ENCODE data around the gene ZBTB37. TPM values are rescaled to one million over a fixed set of nuclear protein-coding genes. Genes with fewer than 3 reads are reported as not detected.
"Not testable (repeated sequence)": the region's sequence is repeated elsewhere in the genome, so short reads cannot be mapped to it uniquely, and the experiment has no call there.

Gene ZBTB37
- total and polyA plus RNA-seq, 9 donors = 2.3 to 20.0 (median 14.7) TPM

- H3K9me3 ChIP-seq = no peaks in the 10 kb centered on the region
- no peak overlapping the region for H3K27ac ChIP-seq
- DNase-seq = no peak
- WGBS, 3 donors = 33 to 49% (median 35%) methylated on average over 5 of the region's 5 CpGs
- H3K4me3 ChIP-seq = no peak overlapping the region
- no peak for TF ChIP-seq CTCF (IDR thresholded peaks at IDR 0.05)
- TF ChIP-seq POLR2A (IDR thresholded peaks at IDR 0.05) = no peak
- no peak for TF ChIP-seq EP300 (IDR thresholded peaks at IDR 0.05)
- no peaks in the 10 kb centered on the region for H3K36me3 ChIP-seq
- H3K27me3 ChIP-seq = no peaks in the 10 kb centered on the region
- intact Hi-C loops (cut with DNase I) = no loop called here
- no peaks in the 10 kb centered on the region for H3K4me1 ChIP-seq (ENCODE audit: insufficient read depth)
Observed at GRCh38 chr1:173853074-173853473, 15.1 kb upstream of the ZBTB37 start.

- WGBS, 3 donors = 88 to 93% (median 90%) methylated on average over 1 of the region's 1 CpG
- no peak for DNase-seq
- H3K27ac ChIP-seq = no peak overlapping the region
- no peak overlapping the region for H3K4me3 ChIP-seq
- H3K4me1 ChIP-seq (ENCODE audit: insufficient read depth) = no peaks in the 10 kb centered on the region
- no peaks in the 10 kb centered on the region for H3K36me3 ChIP-seq
- H3K27me3 ChIP-seq = no peaks in the 10 kb centered on the region
- no peaks in the 10 kb centered on the region for H3K9me3 ChIP-seq
- intact Hi-C loops (cut with DNase I) = no loop called here
- TF ChIP-seq EP300 (IDR thresholded peaks at IDR 0.05) (no peak), POLR2A (IDR thresholded peaks at IDR 0.05) (no peak), CTCF (IDR thresholded peaks at IDR 0.05) (no peak)
Observed at GRCh38 chr1:173856014-173856413, 12.2 kb upstream of the ZBTB37 start.

GRCh38 chr1:173856903-173857302, 11.3 kb upstream of the ZBTB37 start:
- WGBS, 3 donors = 92 to 96% (median 95%) methylated on average over 2 of the region's 2 CpGs
- H3K36me3 ChIP-seq = no peaks in the 10 kb centered on the region

GRCh38 chr1:173857363-173857917, 10.7 kb upstream of the ZBTB37 start:
- H3K9me3 ChIP-seq = no peaks in the 10 kb centered on the region
- no peaks in the 10 kb centered on the region for H3K36me3 ChIP-seq
- H3K4me1 ChIP-seq (ENCODE audit: insufficient read depth) = no peaks in the 10 kb centered on the region
- no peak for DNase-seq
- no peak overlapping the region for H3K4me3 ChIP-seq
- H3K27ac ChIP-seq = no peak overlapping the region
- TF ChIP-seq CTCF (IDR thresholded peaks at IDR 0.05) (no peak), POLR2A (IDR thresholded peaks at IDR 0.05) (no peak), EP300 (IDR thresholded peaks at IDR 0.05) (no peak)
- 69 to 81% (median 74%) methylated on average over 4 of the region's 4 CpGs for WGBS, 3 donors
- intact Hi-C loops (cut with DNase I) = no loop called here
- no peaks in the 10 kb centered on the region for H3K27me3 ChIP-seq

More at GRCh38 chr1:173856903-173857302, 11.3 kb upstream of the ZBTB37 start:
- no peaks in the 10 kb centered on the region for H3K4me1 ChIP-seq (ENCODE audit: insufficient read depth)
- H3K4me3 ChIP-seq = no peak overlapping the region
- TF ChIP-seq EP300 (IDR thresholded peaks at IDR 0.05) (no peak), POLR2A (IDR thresholded peaks at IDR 0.05) (no peak), CTCF (IDR thresholded peaks at IDR 0.05) (no peak)
- intact Hi-C loops (cut with DNase I) = no loop called here
- no peaks in the 10 kb centered on the region for H3K9me3 ChIP-seq
- no peaks in the 10 kb centered on the region for H3K27me3 ChIP-seq
- no peak overlapping the region for H3K27ac ChIP-seq
- DNase-seq = no peak

- H3K4me3 ChIP-seq; H3K27ac ChIP-seq; DNase-seq; H3K27me3 ChIP-seq; H3K36me3 ChIP-seq; H3K9me3 ChIP-seq; H3K4me1 ChIP-seq (ENCODE audit: insufficient read depth); intact Hi-C loops (cut with DNase I): not testable (repeated sequence)
- WGBS, 3 donors = 92 to 96% (median 94%) methylated on average over 5 of the region's 5 CpGs
Observed at GRCh38 chr1:173859547-173859946, 8.6 kb upstream of the ZBTB37 start.
